Skin of body (tissue), 2 donors: ENCODE measurements around the gene RCSD1. TPM values are rescaled to one million over a fixed set of nuclear protein-coding genes. Genes with fewer than 3 reads are reported as not detected.
A peak's percentile ranks its signal among the peaks of the same experiment; 100 is the strongest.
"Not testable (repeated sequence)": the region's sequence is repeated elsewhere in the genome, so short reads cannot be mapped to it uniquely, and the experiment has no call there.

Source experiments
- DNase-seq: peaks from one replicate; lab custom pipeline; 2025; lab: John Stamatoyannopoulos, UW
- total RNA-seq: library from RNA; depleted of rRNA; stranded (reverse); fragments of >200 nt; gene quantifications from one replicate; pipeline ENCODE4 v1.2.3, GENCODE V29; 2014

RCSD1 gene
- total RNA-seq, 1 donor from 2014 or later = 13.0 TPM

- no peak for DNase-seq
Observed at GRCh38 chr1:167739752-167740151, 109.7 kb downstream of the RCSD1 start.

- DNase-seq = not testable (repeated sequence)
Observed at GRCh38 chr1:167741103-167741502, 111.1 kb downstream of the RCSD1 start.

- not testable (repeated sequence) for DNase-seq
Observed at GRCh38 chr1:167742392-167743057, 112.5 kb downstream of the RCSD1 start.

GRCh38 chr1:167744901-167745300, 114.9 kb downstream of the RCSD1 start:
- DNase-seq = no peak

- DNase-seq = no peak
Observed at GRCh38 chr1:167746013-167746672, 116.1 kb downstream of the RCSD1 start.

- DNase-seq = no peak
Observed at GRCh38 chr1:167746988-167747655, 117.1 kb downstream of the RCSD1 start.

GRCh38 chr1:167747988-167748387, 118.0 kb downstream of the RCSD1 start:
- no peak for DNase-seq

- no peak for DNase-seq
Observed at GRCh38 chr1:167748906-167749305, 118.9 kb downstream of the RCSD1 start.

GRCh38 chr1:167749741-167750140, 119.7 kb downstream of the RCSD1 start:
- no peak for DNase-seq

GRCh38 chr1:167750641-167751040, 120.6 kb downstream of the RCSD1 start:
- no peak for DNase-seq

- DNase-seq = peak; percentile 3
Observed at GRCh38 chr1:167751676-167752075, 121.6 kb downstream of the RCSD1 start.

- no peak for DNase-seq
Observed at GRCh38 chr1:167752219-167752985, 122.4 kb downstream of the RCSD1 start.

- DNase-seq = no peak
Observed at GRCh38 chr1:167755654-167756053, 125.6 kb downstream of the RCSD1 start.

Other genes with a start within 250 kb of the RCSD1 start
- 1.2 TPM for gene CD247, start 111.7 kb upstream of the RCSD1 start, total RNA-seq
- gene CREG1, start 76.5 kb upstream of the RCSD1 start, total RNA-seq = 76.8 TPM
- 66.9 TPM for gene MPZL1, start 91.8 kb downstream of the RCSD1 start, total RNA-seq